GM21381 (cell line): Measurements from ENCODE around the gene GDI2.

Source experiments
- ATAC-seq: cut with Tn5 transposase; IDR thresholded peaks from one replicate; pipeline ENCODE4 v1.9.1; 2021; ENCODE audit warnings: mild to moderate bottlenecking, moderate library complexity; ENCODE audit not compliant: unreplicated experiment

Gene GDI2

DNA sequence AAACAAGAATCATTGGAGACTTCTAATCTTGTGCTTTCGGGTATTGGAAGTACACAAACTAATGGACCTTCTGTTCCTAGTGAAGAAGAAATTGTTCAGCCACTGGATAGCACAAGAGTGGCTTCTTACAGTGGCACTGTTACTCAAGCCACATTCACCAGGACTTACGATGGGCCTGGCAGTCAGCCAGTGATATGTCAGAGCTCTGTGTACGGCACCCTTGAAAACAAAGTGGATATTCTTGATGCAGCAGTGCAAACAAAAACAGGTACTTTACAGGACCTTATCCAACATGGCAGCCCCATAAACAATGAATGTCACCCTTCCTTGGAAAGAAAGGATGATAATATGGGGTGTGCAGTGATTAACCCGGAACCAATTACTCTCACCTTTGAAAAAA is 67.0 kb downstream of the GDI2 start:
- ATAC-seq, result no peak

DNA sequence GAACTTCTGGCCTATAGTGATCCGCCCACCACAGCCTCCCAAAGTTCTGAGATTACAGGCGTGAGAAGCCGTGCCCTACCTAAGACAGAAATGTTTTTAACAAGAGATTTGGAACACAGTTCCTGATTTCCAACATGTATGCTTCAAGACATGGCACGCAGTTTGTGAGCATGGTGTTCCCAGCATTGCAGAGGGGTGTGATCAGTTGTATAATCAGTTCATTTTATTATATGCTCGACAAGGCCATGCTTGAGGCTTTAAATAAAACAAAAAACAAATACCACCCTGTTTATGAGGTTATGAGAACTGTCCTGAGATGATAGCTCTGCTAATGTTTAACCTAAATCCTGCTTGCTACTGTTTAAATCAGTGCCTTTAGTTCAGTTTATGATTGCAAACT is 68.4 kb downstream of the GDI2 start:
- no peak for ATAC-seq

DNA sequence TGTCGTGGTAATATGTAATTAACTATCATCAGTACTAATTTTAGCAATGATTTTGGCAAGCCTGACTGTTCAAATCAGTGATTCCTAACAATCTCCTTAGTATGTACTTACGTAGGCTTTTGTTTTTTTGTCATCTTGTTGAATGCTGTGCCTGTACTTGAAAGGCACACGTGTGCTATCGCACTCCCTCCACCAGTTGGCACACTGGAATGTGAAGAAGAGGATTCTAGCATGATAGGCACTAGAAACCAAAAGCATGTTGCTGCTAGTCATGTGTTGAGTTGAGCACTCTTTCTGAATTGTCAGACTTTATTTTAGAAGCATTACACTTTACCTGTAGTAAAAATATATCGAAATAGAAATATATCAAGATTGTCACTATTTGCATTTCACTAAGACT is 69.5 kb downstream of the GDI2 start:
- no peak for ATAC-seq

DNA sequence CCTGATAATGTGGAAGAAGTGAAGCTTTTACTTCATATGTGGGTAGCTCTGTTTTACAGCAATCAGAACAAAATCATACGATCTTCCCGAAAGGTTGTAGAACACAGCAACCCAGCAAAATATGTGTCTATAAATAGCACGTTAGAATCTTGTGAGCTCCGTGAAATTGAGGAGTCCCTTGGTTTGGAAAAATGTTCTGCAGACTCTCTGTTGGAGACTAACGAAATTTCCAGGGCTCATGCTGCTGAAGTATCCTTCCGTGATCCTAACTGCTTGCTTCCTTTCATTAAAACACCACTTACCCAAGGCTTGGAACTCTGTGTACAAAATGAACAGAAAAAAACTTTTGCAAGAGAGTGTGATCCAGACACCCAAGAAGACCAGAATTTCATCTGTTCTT is 71.1 kb downstream of the GDI2 start:
- ATAC-seq, result no peak

DNA sequence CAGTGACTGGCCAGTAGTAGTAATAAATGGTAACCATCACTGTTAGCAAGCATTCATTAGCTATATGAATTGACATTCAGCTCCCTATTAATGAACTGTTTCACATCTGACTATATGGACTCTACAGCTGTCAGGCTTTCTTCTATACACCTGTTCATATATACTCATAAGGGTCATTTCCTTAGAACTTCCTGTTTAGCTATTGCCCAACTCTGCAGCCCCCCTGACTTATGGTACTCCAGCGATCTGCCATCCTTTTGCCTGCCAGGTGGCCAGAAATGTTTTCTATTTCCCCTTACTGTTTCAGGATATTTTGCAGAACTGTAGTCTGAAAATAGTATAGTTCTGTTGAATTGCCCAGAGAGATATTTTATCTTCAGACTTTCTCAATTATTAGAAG is 72.0 kb downstream of the GDI2 start:
- no peak for ATAC-seq

DNA sequence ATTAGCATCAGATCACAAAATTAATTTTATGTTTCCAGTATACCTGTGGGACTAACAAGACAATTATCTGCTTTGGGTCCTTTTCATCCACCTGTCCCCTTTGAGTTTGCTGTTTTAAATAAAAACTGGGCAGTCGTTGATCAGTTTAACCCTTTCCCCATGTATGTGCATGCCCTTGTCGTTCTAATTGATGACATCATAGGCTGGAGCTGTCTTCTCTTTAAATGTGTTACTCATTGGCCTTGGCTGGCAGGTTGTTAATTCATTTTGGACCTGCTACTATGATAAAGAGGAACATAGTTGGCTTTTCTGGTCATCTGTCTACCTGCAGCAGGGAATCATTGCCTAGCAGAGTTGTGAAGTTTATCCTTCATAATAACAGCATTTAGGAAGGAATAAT is 74.8 kb downstream of the GDI2 start:
- ATAC-seq, result no peak

DNA sequence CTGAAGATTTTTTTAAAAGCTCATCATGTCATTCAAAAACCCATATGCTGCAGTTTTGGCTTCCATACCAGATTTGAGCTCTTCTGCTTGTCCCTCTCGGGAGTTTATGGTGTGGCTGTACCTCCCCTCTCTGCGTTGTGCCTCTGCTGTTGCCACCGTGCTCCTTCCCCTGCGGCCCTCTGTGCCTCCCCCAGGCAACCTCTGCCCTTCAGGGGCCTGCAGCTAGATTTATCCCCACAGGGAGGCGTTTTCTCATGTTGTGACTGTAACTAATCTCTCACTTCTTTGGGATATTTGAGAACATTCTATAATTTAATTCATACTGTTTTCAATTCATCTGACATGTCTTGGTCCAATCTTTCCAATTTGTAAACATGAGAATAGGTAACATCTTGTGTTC is 75.9 kb downstream of the GDI2 start:
- ATAC-seq, result no peak

DNA sequence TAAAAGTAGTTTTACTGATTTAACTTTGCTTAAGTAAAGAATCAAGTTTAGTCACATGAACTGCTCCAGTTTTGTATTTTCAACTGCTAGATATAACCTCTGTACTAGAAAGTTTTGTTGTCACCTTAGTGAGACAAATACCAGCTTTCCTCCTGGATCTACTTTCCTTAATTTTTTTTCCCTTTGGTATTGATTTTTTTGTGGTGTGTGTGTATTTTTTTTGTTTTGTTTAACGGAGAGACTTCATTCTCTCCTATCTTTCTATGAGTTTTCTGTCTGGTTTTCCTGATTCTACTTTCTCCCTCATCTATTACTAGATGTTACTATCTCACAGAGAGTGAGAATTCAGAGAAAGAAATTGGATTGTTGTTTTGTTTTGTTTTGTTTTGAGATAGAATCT is 76.6 kb downstream of the GDI2 start:
- no peak for ATAC-seq

DNA sequence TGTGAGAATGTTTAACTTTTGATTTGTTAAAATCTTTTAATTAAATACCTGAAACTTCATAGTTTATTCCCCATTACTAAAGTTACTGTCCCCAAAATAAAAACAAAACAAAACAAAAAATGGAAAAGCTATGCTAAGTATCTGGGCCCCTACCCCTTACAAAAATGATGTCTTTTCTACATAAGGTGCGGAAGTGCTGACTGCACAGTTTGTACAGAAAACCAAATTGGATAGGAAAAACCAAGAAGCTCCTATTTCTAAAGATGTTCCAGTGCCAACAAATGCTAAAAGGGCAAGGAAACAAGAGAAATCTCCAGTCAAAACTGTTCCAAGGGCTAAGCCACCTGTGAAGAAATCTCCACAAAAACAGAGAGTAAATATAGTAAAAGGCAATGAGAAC is 78.1 kb downstream of the GDI2 start:
- ATAC-seq, result no peak

DNA sequence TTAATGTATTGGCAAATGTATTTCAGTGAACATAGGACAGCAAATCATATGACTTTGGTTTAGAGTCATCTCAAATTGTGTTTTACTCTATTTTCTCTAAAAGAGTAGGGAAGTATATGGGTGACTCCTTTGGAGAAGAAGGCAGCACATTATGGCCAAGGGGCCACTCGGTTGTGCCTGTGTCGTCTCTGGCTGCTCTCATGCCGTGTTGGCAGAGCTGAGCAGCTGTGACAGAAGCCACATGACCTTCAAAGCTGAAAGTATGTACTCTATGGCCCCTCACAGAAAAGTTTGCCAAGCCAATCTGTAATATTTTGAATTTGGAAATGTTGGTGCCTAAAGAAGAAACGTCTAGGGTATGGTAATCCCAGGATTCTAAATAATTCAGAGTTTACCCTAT is 81.1 kb downstream of the GDI2 start:
- no peak for ATAC-seq

DNA sequence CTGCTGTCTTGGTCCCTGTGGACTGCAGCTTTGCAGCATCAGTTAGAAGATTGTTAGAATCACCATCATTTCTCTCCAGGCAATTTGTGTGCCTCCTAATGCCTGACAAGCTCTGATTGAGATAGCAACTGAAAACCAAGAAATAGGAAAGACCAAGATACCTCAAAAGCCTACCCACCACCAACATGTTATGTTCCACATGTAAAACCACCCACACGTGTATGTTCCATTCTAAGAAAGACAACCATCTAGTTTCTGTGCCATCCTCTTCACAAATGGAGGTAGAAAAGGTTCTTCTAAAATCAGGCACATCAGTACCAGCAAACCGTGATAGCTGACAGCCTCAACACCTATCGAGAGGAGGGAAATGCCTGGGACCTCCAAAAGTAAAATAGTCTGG is 81.7 kb downstream of the GDI2 start:
- ATAC-seq, result no peak

DNA sequence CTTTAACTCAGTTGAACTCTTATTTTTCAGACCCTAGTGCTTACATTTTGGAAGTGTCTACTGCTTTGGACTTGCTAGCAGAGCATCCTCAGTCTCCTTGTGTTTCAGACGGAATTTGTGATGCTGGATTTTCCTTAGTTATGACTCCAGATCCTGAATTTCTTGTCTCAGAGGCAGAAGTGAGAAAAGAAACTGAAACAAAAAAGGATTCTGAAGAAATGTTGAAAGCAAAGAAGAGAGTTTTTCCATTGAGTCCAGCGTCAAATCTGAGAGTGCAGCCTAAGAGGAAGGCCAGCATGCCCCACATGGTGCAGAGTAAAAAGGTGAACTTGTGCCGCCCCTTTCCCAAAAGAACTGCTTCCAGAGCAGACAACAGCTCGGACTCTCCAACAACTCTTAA is 82.5 kb downstream of the GDI2 start:
- no peak for ATAC-seq

DNA sequence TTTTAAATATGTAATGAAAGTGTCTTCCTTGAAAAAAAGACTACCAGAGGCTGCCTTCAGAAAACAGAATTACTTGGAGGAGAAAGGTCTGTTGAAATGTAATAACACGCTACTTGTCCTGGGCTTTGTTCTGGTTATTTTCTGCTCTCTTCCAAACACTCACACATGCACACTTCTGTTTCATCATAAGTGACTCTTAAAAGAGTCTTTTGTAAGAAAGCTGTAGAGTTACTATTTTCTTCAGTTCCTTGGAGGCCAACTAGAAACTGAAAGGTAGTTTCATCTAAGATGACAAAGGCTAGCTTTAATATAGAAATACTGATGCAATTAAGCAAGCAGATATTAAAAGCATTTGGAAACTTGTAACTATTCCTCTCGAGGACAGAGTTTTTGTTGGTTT is 89.5 kb downstream of the GDI2 start:
- no peak for ATAC-seq

DNA sequence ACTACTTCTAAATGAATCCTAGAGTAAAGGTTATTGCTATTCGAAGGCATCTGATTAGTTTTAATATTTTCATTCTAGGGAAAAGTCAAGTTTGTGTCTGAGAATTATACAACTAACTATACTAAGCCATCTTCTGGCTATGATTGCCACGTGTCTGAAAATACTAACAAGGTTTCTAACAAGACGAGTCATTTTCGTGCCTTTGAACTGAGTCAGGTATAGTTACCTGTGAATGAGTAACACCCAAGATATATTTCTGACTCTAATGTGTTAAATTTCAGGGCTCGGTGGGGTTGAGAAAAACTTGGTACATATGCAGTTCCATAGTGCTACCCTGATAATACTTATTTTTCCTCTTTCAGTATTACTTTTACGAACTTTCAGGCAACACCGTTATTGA is 93.1 kb downstream of the GDI2 start:
- no peak for ATAC-seq

DNA sequence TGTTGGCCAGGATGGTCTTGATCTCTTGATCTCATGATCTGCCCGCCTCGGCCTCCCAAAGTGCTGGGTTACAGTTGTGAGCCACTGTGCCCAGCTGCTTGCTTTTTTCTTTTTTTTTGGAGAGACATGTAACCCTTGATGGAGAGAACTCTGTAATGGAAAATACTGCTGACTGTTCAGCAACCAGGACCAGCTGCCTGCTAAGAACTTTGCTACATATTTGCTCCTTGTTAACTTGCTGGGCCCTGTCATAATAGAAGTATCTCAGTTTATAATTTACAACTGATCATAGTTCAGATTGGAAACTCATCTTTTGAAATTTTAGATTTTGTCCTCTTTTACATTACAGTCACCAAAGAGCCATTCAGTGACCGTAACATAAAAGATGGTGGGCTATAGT is 93.7 kb downstream of the GDI2 start:
- ATAC-seq, result no peak
